Small intestine (tissue), 7 donors: Measurements from ENCODE around the gene FCRL2. TPM values are rescaled to one million over a fixed set of nuclear protein-coding genes. Genes with fewer than 3 reads are reported as not detected.
"Not testable (repeated sequence)": the region's sequence is repeated elsewhere in the genome, so short reads cannot be mapped to it uniquely, and the experiment has no call there.

ENCODE experiments used
- DNase-seq, 2 donors: peaks; one replicate each; pipeline versions ENCODE4 v3.0.0 to v3.0.0-alpha.2; 2013
- FAIRE-seq: peaks from 2 replicates; lab custom pipeline; 2012; peaks lifted over from hg19 to GRCh38; lab: Jason Lieb, UNC
- H3K27ac ChIP-seq, 3 donors: one replicate each; pipeline ENCODE4 v1.5.1; 2013; ENCODE audit warnings: low read length in 2 of 3, mild to moderate bottlenecking in 2 of 3, control low read depth in 1 of 3, inconsistent platforms in 1 of 3, low read depth in 1 of 3, moderate library complexity in 1 of 3
- H3K27me3 ChIP-seq, 3 donors: one replicate each; pipeline ENCODE4 v1.6.1; 2013; ENCODE audit warnings: low read length in 3 of 3, inconsistent platforms in 1 of 3; ENCODE audit not compliant: control insufficient read depth in 3 of 3, insufficient read depth in 3 of 3
- H3K36me3 ChIP-seq, 3 donors: one replicate each; pipeline ENCODE4 v1.6.1; 2013; ENCODE audit warnings: low read length in 3 of 3, inconsistent platforms in 1 of 3, low read depth in 1 of 3, mild to moderate bottlenecking in 1 of 3, moderate library complexity in 1 of 3; ENCODE audit not compliant: control insufficient read depth in 3 of 3, insufficient read depth in 2 of 3
- H3K4me1 ChIP-seq, 3 donors: one replicate each; pipeline ENCODE4 v1.6.1; 2013; ENCODE audit warnings: low read length in 2 of 3, inconsistent platforms in 1 of 3, low read depth in 1 of 3, mild to moderate bottlenecking in 1 of 3, moderate library complexity in 1 of 3; ENCODE audit not compliant: control insufficient read depth in 3 of 3, insufficient read depth in 2 of 3
- H3K4me3 ChIP-seq, 3 donors: one replicate each; pipeline ENCODE4 v1.5.1; 2013; ENCODE audit warnings: low read length in 3 of 3, control low read depth in 1 of 3, inconsistent platforms in 1 of 3, low read depth in 1 of 3, mild to moderate bottlenecking in 1 of 3, moderate library complexity in 1 of 3
- H3K9me3 ChIP-seq, 2 donors: one replicate each; pipeline ENCODE4 v1.6.1; 2013; ENCODE audit warnings: low read depth in 1 of 2, low read length in 1 of 2; ENCODE audit not compliant: control insufficient read depth in 2 of 2, insufficient read depth in 1 of 2
- WGBS, 3 donors: extraction: QIAGEN DNeasy Blood & Tissue Kit; methylation state at CpG; one replicate each; pipeline ENCODE4 v1.1.7; 2013; 5-methylcytosine and 5-hydroxymethylcytosine counted together
- polyA plus RNA-seq, 4 donors: library from polyadenylated mRNA; stranded (reverse) in 3 of 4; unstranded in 1 of 4; fragments of 200-250 nt in 3 of 4; fragments of 120-200 nt in 1 of 4; gene quantifications; one replicate each; pipeline versions ENCODE4 v1.2.1 to v1.2.3, GENCODE V29; 2013
- donor health status: healthy with polysubstance abuse.
- donor health status: control.
- donor health status: control.
- donor health status: Bipolar disorder and iron deficiency.
- donor health status: healthy.

FCRL2 gene
- polyA plus RNA-seq, 4 donors, result 0.56 to 1.1 (median 0.88) TPM; not detected in 1

DNA sequence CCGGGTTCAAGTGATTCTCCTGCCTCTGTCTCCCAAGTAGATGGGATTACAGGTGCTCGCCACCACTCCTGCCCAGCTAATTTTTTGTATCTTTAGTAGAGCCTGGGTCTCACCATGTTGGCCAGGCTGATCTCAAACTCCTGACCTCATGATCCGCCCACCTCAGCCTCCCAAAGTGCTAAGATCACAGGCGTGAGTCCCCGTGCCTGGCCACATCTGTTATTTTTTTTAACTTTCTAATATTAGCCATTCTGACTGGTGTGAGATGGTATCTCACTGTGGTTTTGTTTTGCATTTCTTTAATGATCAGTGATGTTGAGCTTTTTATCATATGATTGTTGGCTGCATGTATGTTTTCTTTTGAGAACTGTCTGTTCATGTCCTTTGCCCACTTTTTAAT, 40.9 kb downstream of the FCRL2 start:
- not testable (repeated sequence) for DNase-seq, H3K27ac ChIP-seq, H3K4me1 ChIP-seq, H3K4me3 ChIP-seq, FAIRE-seq, H3K9me3 ChIP-seq, H3K27me3 ChIP-seq, H3K36me3 ChIP-seq
- 78 to 84% (median 82%) methylated on average over 5 of the region's 5 CpGs for WGBS, 3 donors

DNA sequence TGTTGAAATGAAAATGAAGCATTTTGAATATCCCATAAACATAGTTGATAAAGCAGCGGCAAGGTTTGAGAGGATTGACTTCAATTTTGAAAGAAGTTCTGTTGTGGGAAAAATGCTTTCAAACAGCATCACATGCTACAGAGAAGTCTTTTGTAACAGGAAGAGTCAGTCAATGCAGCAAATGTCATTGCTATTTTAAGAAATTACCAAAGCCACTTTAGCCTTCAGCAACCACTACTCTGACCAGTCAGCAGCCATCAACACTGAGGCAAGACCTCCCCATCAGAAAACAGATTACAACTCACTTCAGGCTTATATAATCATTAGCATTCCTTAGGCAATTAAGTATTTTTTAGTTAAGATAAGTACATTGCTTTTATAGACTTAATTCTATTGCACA, 42.6 kb downstream of the FCRL2 start:
- FAIRE-seq, result no peak
- no peaks in the 10 kb centered on the region for H3K36me3 ChIP-seq
- DNase-seq, result no peak
- 67 to 87% (median 86%) methylated on average over 1 of the region's 1 CpG for WGBS, 3 donors
- H3K27ac ChIP-seq, result no peak overlapping the region
- H3K27me3 ChIP-seq, result no peaks in the 10 kb centered on the region
- no peak overlapping the region for H3K4me3 ChIP-seq
- no peaks in the 10 kb centered on the region for H3K9me3 ChIP-seq
- no peaks in the 10 kb centered on the region for H3K4me1 ChIP-seq

- DNase-seq (no peak), FAIRE-seq (no peak)
- H3K9me3 ChIP-seq, result no peaks in the 10 kb centered on the region
- no peak overlapping the region for H3K27ac ChIP-seq
- no peaks in the 10 kb centered on the region for H3K36me3 ChIP-seq
- H3K4me1 ChIP-seq, result no peaks in the 10 kb centered on the region
- H3K27me3 ChIP-seq, result no peaks in the 10 kb centered on the region
- 57 to 72% (median 70%) methylated on average over 3 of the region's 3 CpGs for WGBS, 3 donors
- no peak overlapping the region for H3K4me3 ChIP-seq
Measured at GRCh38 chr1:157732755-157733154, 44.2 kb downstream of the FCRL2 start.

DNA sequence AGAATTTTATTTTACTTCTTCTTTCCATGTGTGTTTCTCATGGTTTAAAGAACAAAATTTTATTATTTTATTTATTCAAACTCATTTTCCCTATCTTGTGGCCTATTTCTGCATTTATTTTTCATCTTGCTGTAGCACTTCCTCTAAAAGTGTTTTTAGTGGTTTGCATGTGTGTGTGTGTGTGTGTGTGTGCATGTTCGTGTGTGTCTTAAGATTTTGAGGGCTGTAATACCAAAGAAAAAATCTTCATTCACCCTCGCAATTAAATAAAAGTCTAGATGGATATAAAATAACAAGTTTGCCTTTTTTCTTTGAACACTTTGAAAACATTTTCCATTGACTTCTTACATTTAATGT, 51.7 kb downstream of the FCRL2 start:
- DNase-seq (no peak), FAIRE-seq (no peak)
- Histone ChIP-seq H3K27ac (no peak overlapping the region), H3K36me3 (no peaks in the 10 kb centered on the region), H3K27me3 (peaks cover 0 to 3% (median 0%) of the 10 kb centered on the region in 3 donors), H3K4me3 (no peak overlapping the region), H3K4me1 (no peaks in the 10 kb centered on the region), H3K9me3 (peaks cover 4 to 9% of the 10 kb centered on the region in 2 donors)
- whole genome bisulfite sequencing, 3 donors, result 57 to 61% (median 57%) methylated on average over 2 of the region's 2 CpGs

GRCh38 chr1:157724537-157725220, 52.3 kb downstream of the FCRL2 start:
- FAIRE-seq (no peak), DNase-seq (no peak)
- Histone ChIP-seq H3K27ac (no peak overlapping the region), H3K4me3 (no peak overlapping the region), H3K27me3 (peaks cover 0 to 3% (median 0%) of the 10 kb centered on the region in 3 donors), H3K36me3 (no peaks in the 10 kb centered on the region), H3K9me3 (peaks cover 4 to 9% of the 10 kb centered on the region in 2 donors), H3K4me1 (no peaks in the 10 kb centered on the region)
- WGBS, 3 donors, result 55 to 79% (median 61%) methylated on average over 2 of the region's 2 CpGs

DNA sequence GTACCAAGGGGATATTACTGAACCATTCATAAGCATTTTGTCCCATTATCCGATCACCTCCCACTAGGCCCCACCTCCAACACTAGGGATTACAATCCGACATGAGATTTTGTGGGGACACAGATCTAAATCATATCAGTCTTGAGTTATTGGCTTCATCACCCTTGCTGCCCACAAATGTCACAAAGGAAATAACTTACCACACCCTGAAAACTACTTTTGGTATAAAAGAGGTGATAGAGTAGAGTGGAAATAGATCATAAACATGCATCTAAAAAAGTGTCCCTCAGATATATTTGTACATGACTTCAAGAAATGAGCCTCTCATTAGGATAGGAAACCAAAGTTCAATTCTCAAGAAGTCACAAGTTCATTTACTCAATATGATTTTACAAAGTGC, 53.8 kb downstream of the FCRL2 start:
- H3K27ac ChIP-seq, result no peak overlapping the region
- DNase-seq (no peak), FAIRE-seq (no peak)
- peaks cover 0 to 3% (median 0%) of the 10 kb centered on the region in 3 donors for H3K27me3 ChIP-seq
- H3K36me3 ChIP-seq, result no peaks in the 10 kb centered on the region
- no peak overlapping the region for H3K4me3 ChIP-seq
- peaks cover 4 to 9% of the 10 kb centered on the region in 2 donors for H3K9me3 ChIP-seq
- no peaks in the 10 kb centered on the region for H3K4me1 ChIP-seq
- WGBS, 3 donors, result 76 to 86% (median 85%) methylated on average over 2 of the region's 2 CpGs

DNA sequence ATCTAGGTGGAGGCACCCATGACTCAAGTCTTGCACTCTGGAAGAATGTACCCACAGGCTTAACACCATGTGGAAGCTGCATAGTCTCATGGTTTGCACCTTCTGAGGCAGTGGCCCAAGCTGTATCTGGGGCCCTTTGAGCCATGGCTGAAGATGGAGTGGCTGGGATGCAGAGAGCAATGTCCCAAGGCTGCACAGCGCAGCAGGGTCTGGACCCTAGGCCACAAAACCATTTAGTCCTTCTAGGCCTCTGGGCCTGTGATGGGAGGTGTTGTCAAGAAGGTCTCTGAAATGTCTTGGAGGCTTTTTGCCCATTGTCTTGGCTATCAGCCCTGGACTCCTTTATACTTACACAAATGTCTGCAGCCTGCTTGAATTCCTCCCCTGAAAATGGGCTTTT, 54.9 kb downstream of the FCRL2 start:
- no peak for FAIRE-seq

GRCh38 chr1:157715736-157716135, 61.2 kb downstream of the FCRL2 start:
- Histone ChIP-seq H3K9me3 (no peaks in the 10 kb centered on the region), H3K4me3 (no peak overlapping the region), H3K36me3 (no peaks in the 10 kb centered on the region), H3K4me1 (no peaks in the 10 kb centered on the region), H3K27me3 (no peaks in the 10 kb centered on the region), H3K27ac (no peak overlapping the region)
- WGBS, 3 donors, result 88 to 92% (median 90%) methylated on average over 5 of the region's 5 CpGs
- DNase-seq (no peak), FAIRE-seq (no peak)

More for the DNA sequence above, 54.9 kb downstream of the FCRL2 start:
- Histone ChIP-seq H3K27me3 (peaks cover 0 to 3% (median 0%) of the 10 kb centered on the region in 3 donors), H3K36me3 (no peaks in the 10 kb centered on the region), H3K27ac (no peak overlapping the region), H3K4me3 (no peak overlapping the region), H3K4me1 (no peaks in the 10 kb centered on the region), H3K9me3 (peaks cover 4 to 9% of the 10 kb centered on the region in 2 donors)
- no peak for DNase-seq
- 76 to 89% (median 82%) methylated on average over 1 of the region's 1 CpG for WGBS, 3 donors

DNA sequence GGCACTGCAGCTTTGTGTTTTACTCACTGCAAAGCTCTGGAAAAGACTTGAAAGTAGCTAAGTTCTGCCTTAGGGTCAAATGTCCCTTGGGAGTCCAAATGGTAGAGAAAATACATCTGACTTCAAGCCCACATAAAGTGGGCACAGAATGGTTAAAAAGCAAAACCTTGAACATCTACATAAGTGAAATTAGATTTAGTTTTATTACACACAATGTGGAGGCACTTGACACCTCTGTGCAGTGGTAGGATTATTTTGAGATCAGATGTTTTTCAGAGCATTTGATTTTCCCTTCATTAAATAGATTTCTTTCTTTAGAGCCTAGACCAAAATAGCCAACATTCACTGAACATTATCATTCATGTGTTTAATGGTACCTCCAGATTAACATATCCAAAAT, 65.1 kb downstream of the FCRL2 start:
- Histone ChIP-seq H3K9me3 (no peaks in the 10 kb centered on the region), H3K4me3 (no peak overlapping the region), H3K36me3 (no peaks in the 10 kb centered on the region), H3K27me3 (no peaks in the 10 kb centered on the region), H3K4me1 (no peaks in the 10 kb centered on the region), H3K27ac (no peak overlapping the region)
- FAIRE-seq, result no peak
- DNase-seq, result no peak
